A549 (cell line): Measurements from ENCODE around the gene BUD23. TPM values are rescaled to one million over a fixed set of nuclear protein-coding genes. Genes with fewer than 3 reads are reported as not detected.
"Not testable (repeated sequence)": the region's sequence is repeated elsewhere in the genome, so short reads cannot be mapped to it uniquely, and the experiment has no call there.

Source experiments
- ATAC-seq, 2 experiments: fragments of 200-7000 bp in 1 of 2; fragments of >200 bp in 1 of 2; cut with Nextera tagmentation in 1 of 2; cut with Tn5 transposase in 1 of 2; 3 replicates each; pipeline versions ENCODE4 v1.8.0 to v1.9.1; 2018 to 2020; ENCODE audit warnings: mild to moderate bottlenecking in 1 of 2, moderate library complexity in 1 of 2
- CTCF ChIA-PET: fragments of 300-600 bp; sonication (Branson Sonifier 250); formaldehyde crosslinking; extraction: SDS; loops from one replicate; lab custom pipeline; 2021; ENCODE audit warnings: antibody characterized with exemption, inconsistent platforms; lab: Yijun Ruan, JAX
- POLR2A ChIA-PET: fragments of 350-600 bp; formaldehyde crosslinking; extraction: SDS; loops from one replicate; lab custom pipeline; 2021; ENCODE audit warnings: antibody characterized with exemption, inconsistent platforms; lab: Yijun Ruan, JAX
- DNase-seq, 2 experiments: peaks; one replicate each; pipeline versions ENCODE4 v3.0.0 to v3.0.0-alpha.2; 2011 to 2016; ENCODE audit warnings: low read depth in 1 of 2, low spot score in 1 of 2
- FAIRE-seq: peaks from 2 replicates; lab custom pipeline; 2011; peaks lifted over from hg19 to GRCh38; lab: Jason Lieb, UNC
- H3K27ac ChIP-seq, 2 experiments: fragments of >200 bp; sonication (Bioruptor Twin); formaldehyde crosslinking; 3 replicates each; pipeline ENCODE4 v1.5.1; 2016 to 2017
- H3K4me1 ChIP-seq: fragments of >200 bp; sonication (Bioruptor Twin); formaldehyde crosslinking; 3 replicates; pipeline ENCODE4 v1.6.1; 2016
- H3K4me2 ChIP-seq: fragments of >200 bp; sonication (Bioruptor Twin); formaldehyde crosslinking; 3 replicates; pipeline ENCODE4 v1.6.1; 2016
- H3K4me3 ChIP-seq: fragments of >200 bp; sonication (Bioruptor Twin); formaldehyde crosslinking; 3 replicates; pipeline ENCODE4 v1.5.1; 2016
- H3K9me3 ChIP-seq: fragments of >200 bp; sonication (Bioruptor Twin); formaldehyde crosslinking; 3 replicates; pipeline ENCODE4 v1.6.1; 2016
- ATOH8 ChIP-seq: fragments of 250-450 bp; sonication (Bioruptor Pico); IDR thresholded peaks from 2 replicates; pipeline ENCODE4 v1.5.0; 2020; ENCODE audit warnings: low read depth, mild to moderate bottlenecking, moderate library complexity
- CBX2 ChIP-seq: fragments of 200-600 bp; sonication (generic); IDR thresholded peaks from 2 replicates; pipeline ENCODE4 v1.6.1; 2016; ENCODE audit warnings: low read depth, mild to moderate bottlenecking, borderline replicate concordance
- CEBPB ChIP-seq, 2 experiments: fragments of >200 bp in 1 of 2; sonication (Bioruptor Twin) in 1 of 2; formaldehyde crosslinking in 1 of 2; IDR thresholded peaks; 2 replicates each; pipeline ENCODE4 v1.6.1; 2012 to 2016
- FOSB ChIP-seq: fragments of 250-450 bp; sonication (Bioruptor Pico); IDR thresholded peaks from 2 replicates; pipeline ENCODE4 v1.5.0; 2020; ENCODE audit warnings: mild to moderate bottlenecking, moderate library complexity
- HES2 ChIP-seq: fragments of >200 bp; sonication (Bioruptor Twin); formaldehyde crosslinking; IDR thresholded peaks from 2 replicates; pipeline ENCODE4 v1.6.1; 2016
- HOXA7 ChIP-seq: fragments of 250-450 bp; sonication (Bioruptor Pico); IDR thresholded peaks from 2 replicates; pipeline ENCODE4 v1.5.0; 2020; ENCODE audit warnings: mild to moderate bottlenecking, moderate library complexity
- HOXB5 ChIP-seq: fragments of 250-450 bp; sonication (Bioruptor Pico); IDR thresholded peaks from 2 replicates; pipeline ENCODE4 v1.5.0; 2020; ENCODE audit warnings: mild to moderate bottlenecking, moderate library complexity
- KDM1A ChIP-seq: fragments of 200-600 bp; sonication (generic); IDR thresholded peaks from 2 replicates; pipeline ENCODE4 v1.6.1; 2016; ENCODE audit warnings: low read depth, mild to moderate bottlenecking
- MAZ ChIP-seq: fragments of 150-350 bp; IDR thresholded peaks from 2 replicates; pipeline ENCODE4 v1.6.1; 2014; ENCODE audit warnings: antibody characterized with exemption, low read depth, low read length, borderline replicate concordance
- NFE2L2 ChIP-seq: fragments of 150-350 bp; conservative IDR thresholded peaks from 2 replicates; pipeline ENCODE4 v1.6.1; 2014; ENCODE audit warnings: low read length
- POLR2A ChIP-seq: IDR thresholded peaks from 2 replicates; pipeline ENCODE4 v1.6.1; 2012; ENCODE audit warnings: mild to moderate bottlenecking, low read length
- POLR2AphosphoS2 ChIP-seq: conservative IDR thresholded peaks from 2 replicates; pipeline ENCODE4 v1.6.1; 2012; ENCODE audit warnings: low read length, improper control_type of control experiment, inconsistent platforms
- RARB ChIP-seq: fragments of 250-450 bp; sonication (Bioruptor Pico); IDR thresholded peaks from 2 replicates; pipeline ENCODE4 v1.8.0; 2021; ENCODE audit warnings: mild to moderate bottlenecking, moderate library complexity
- REST ChIP-seq: fragments of 200-600 bp; sonication (generic); IDR thresholded peaks from 2 replicates; pipeline ENCODE4 v1.6.1; 2016; ENCODE audit warnings: antibody characterized with exemption, mild to moderate bottlenecking, moderate library complexity
- SMC3 ChIP-seq: fragments of >200 bp; sonication (Bioruptor Twin); formaldehyde crosslinking; IDR thresholded peaks from 3 replicates; pipeline ENCODE4 v1.6.1; 2018; ENCODE audit warnings: inconsistent platforms
- TP53 ChIP-seq: fragments of 250-450 bp; sonication (Bioruptor Pico); IDR thresholded peaks from 2 replicates; pipeline ENCODE4 v1.5.0; 2021; ENCODE audit warnings: mild to moderate bottlenecking, moderate library complexity
- USF2 ChIP-seq: fragments of 450-650 bp; IDR thresholded peaks from 2 replicates; pipeline ENCODE4 v1.6.1; 2014; ENCODE audit warnings: antibody characterized with exemption
- ZC3H11A ChIP-seq: fragments of 450-650 bp; IDR thresholded peaks from 2 replicates; pipeline ENCODE4 v1.6.1; 2014; ENCODE audit warnings: antibody characterized with exemption, mild to moderate bottlenecking
- WGBS: methylation state at CpG from one replicate; pipeline ENCODE4 v1.1.6; 2017; ENCODE audit errors: missing lambda C conversion rate; 5-methylcytosine and 5-hydroxymethylcytosine counted together
- polyA plus RNA-seq, 4 experiments: library from polyadenylated mRNA; depleted of rRNA in 3 of 4; stranded (reverse); fragments of >200 nt; fragmentation: RNase III in 1 of 4; extraction: RNeasy Plus Mini Kit Qiagen cat#74134 plus additional on column Dnase treatment in 1 of 4; gene quantifications; 2 replicates in 3 of 4; 3 replicates in 1 of 4; pipeline ENCODE4 v1.2.3, GENCODE V29; 2011 to 2017

The BUD23 gene
- polyA plus RNA-seq, 2 of the 4 experiments (the other 2 are of a cell fraction), result 134 to 161 TPM

GRCh38 chr7:73674468-73675124 is 8.8 kb upstream of the BUD23 start:
- 100% methylated on average over 1 of the region's 1 CpG for WGBS

GRCh38 chr7:73676062-73676461 is 7.3 kb upstream of the BUD23 start:
- not testable (repeated sequence) for DNase-seq, H3K4me3 ChIP-seq, H3K4me1 ChIP-seq, FAIRE-seq, H3K27ac ChIP-seq, H3K9me3 ChIP-seq, H3K4me2 ChIP-seq
- ATAC-seq, result peak in 1 of 2 experiments; percentile 15; a peak in 1 of 6 replicates
- CTCF ChIA-PET, result interaction anchor here (0.6 to 9.1 kb wide), 9 partner anchors 8 to 70 kb away, joined by 3 to 86 read pairs (median 4); partner anchors contain the start of gene VPS37D
- POLR2A ChIA-PET, result interaction anchor here (2.1 kb wide), 1 partner anchor 29 kb away, joined by 6 read pairs; no protein-coding TSS in a partner anchor
- WGBS, result 88% methylated on average over 9 of the region's 9 CpGs

More at GRCh38 chr7:73674468-73675124, 8.8 kb upstream of the BUD23 start:
- Histone ChIP-seq H3K27ac (no peak overlapping the region), H3K4me1 (no peaks in the 10 kb centered on the region), H3K4me3 (no peak overlapping the region), H3K9me3 (no peaks in the 10 kb centered on the region), H3K4me2 (no peak overlapping the region)
- DNase-seq, result no peak
- no peak for FAIRE-seq
- CTCF ChIA-PET, result interaction anchor here (0.7 to 9.1 kb wide), 8 partner anchors 9 to 68 kb away, joined by 3 to 86 read pairs (median 4); no protein-coding TSS in a partner anchor
- TF ChIP-seq CBX2, result no peak
- no peak for TF ChIP-seq MAZ
- no peak for TF ChIP-seq TP53 (CRISPR knock-in tag)
- TF ChIP-seq HOXB5, result no peak
- TF ChIP-seq HOXA7 (CRISPR knock-in tag), result no peak
- no peak for TF ChIP-seq USF2
- TF ChIP-seq ZC3H11A, result no peak
- no peak for TF ChIP-seq KDM1A
- no peak for TF ChIP-seq RARB (CRISPR knock-in tag)
- TF ChIP-seq POLR2A, result no peak
- TF ChIP-seq SMC3, result no peak
- no peak for TF ChIP-seq HES2
- TF ChIP-seq REST, result no peak
- TF ChIP-seq FOSB, result no peak
- TF ChIP-seq NFE2L2, result no peak
- TF ChIP-seq POLR2AphosphoS2, result no peak
- no peak for TF ChIP-seq ATOH8 (CRISPR knock-in tag)
- no peak for TF ChIP-seq CEBPB (IDR thresholded peaks at IDR 0.05)
- no peak for ATAC-seq
- POLR2A ChIA-PET, result interaction anchor here (2.1 kb wide), 1 partner anchor 30 kb away, joined by 6 read pairs; no protein-coding TSS in a partner anchor
